ENCODE measurements around the gene FHAD1.
A peak's percentile ranks its signal among the peaks of the same experiment; 100 is the strongest.
"Not testable (repeated sequence)": the region's sequence is repeated elsewhere in the genome, so short reads cannot be mapped to it uniquely, and the experiment has no call there.

The FHAD1 gene

GRCh38 chr1:15412175-15412800, 165.3 kb downstream of the FHAD1 start:
- DNase-seq (ENCODE audit: extremely low read depth in 1 of 2, low read depth in 1 of 2) = peak in 1 of 2 donors; percentile 63

DNA sequence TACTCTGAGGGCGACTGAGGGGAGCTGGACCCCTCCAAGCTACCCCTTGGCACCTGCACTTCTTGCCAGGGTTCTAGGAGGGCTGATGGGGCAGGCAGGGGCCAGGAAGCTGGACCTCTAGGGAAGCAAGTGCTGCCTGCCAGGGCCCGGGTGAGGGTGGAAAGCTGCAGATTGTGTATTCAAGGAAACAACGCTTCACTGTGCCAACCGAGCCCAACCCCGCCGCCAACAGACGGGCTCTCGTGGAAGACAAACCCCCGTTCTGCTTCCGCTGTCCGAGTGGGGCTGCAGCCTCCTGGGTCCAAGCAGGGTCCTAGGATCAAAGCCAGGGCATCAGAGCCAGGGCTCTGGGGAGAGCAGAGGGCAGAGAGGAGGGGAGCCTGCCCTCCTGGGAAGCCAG, 165.8 kb downstream of the FHAD1 start:
- DNase-seq (ENCODE audit: extremely low read depth in 1 of 2, low read depth in 1 of 2) = no peak

GRCh38 chr1:15413563-15414444, 166.8 kb downstream of the FHAD1 start:
- DNase-seq (ENCODE audit: extremely low read depth in 1 of 2, low read depth in 1 of 2) = no peak

DNA sequence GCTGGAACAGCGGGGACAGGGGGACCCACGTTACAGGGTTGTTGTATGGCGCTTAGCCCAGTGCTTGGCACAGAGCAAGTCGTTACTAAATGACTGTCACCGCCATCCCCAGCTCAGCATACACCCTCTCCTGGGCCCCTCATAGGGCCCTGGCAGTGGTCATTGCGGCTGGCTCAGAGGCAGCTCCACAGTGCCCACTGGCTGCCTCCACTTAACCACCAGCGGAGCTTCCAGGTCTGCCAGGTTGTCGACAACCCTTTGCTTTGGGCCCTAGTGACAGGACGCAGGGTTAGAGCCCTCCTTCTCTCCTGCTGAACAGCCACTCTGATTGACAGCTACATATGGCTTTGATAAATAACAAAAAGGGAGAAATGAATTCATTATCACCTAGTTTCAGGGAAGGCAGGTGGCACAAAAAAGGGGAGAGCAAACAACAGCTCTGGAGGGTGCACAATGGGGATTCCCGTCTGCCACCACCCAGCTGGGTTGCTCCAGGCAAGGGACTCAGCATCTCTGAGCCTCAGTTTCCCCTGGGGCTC, 167.5 kb downstream of the FHAD1 start:
- DNase-seq (ENCODE audit: extremely low read depth in 1 of 2, low read depth in 1 of 2) = no peak

DNA sequence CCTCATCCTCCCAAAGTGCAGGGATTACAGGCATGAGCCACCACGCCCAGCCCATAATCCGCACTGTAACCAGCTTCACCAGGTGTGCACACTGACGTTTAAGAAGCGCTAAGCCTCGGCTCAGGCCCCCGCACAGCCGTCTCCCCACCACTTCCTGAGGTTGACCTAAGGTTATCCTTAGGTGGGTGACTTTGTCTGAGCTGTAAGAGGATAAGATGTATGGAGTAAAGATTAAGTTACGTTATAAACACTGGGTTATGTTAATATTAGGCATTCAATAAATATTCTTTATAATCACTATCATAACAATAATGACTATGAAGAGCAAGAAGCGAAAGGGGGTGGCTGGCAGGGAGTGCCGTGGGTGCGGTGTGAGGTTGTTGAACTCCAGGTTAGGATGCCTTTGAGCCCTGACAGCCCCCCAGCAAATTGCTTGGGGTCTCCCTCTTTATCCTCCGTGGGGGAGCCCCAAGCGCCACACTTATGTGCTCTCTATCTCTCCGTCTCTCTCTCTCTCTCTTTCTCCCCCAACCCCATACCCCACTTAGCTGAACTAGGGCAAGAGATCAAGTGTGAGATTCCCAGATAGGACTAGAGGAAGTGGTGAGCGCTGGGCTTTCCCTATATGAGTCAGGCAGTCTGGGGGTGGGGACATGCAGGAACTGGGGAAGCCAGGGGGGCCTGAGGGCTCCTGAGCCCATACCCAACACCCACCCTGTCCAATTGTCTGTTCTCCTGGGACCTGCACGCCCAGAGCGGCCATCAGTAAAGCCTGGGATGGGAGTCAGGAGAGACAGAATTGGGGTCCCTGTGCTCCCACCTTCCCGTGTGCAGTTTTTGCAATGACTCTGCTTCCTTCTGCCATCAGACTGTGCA, 170.3 kb downstream of the FHAD1 start:
- DNase-seq (ENCODE audit: extremely low read depth in 1 of 2, low read depth in 1 of 2) = peak in 1 of 2 donors; percentile 41

DNA sequence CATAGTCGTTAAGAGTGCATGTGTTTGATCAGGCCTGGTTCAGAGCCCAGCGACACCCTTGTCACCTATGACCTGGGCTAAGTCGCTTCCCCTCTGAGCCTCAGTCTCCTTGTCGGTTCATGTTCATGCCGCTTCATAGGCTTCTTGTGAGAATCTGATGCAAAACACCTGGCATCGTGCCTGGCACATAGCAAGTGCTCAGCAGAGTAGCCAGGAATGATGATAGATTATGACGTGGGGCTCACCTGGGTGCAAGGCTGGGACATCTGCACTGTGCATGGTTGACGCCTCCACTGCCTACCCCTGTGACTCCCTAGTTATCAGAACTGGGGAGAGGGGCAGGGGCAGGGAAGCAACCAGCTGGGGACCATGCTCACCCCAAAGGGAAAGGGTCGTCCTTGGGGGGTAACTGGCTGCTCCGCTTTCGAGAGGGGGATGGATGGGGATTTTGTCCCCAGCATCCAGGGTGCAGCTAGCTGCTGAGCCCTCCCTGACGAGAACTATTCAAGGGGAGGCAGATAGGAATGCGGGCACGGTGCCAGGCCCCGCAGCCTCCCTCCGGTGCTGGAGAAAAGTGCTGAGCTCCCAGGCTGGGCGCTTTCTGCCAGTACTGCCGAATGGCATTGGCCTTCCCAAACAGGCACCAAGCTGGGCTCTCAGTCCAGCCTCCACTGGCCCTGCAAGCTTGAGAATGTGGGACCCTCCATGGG, 171.9 kb downstream of the FHAD1 start:
- DNase-seq (ENCODE audit: extremely low read depth in 1 of 2, low read depth in 1 of 2) = no peak

GRCh38 chr1:15420853-15421465, 173.9 kb downstream of the FHAD1 start:
- no peak for DNase-seq (ENCODE audit: extremely low read depth in 1 of 2, low read depth in 1 of 2)

DNA sequence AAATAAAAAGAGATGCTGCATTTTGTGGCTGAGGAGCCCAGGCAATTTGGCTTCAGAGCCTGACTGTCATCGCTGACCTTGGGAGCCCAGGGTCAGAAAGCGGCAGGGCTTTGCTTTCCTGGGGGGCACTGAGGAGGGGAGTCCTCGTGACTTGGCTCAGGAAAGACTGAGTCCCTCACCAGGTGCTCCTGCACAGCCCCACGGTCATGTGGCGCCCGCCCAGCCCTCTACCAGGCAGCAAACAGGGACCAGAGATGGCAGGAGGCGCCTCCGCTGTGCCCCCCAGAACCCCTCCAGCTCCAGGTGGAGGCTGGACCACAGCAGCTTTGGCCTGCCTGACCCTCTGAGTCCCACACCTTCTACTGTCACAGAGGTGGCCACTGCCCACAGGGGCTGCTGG, 175.8 kb downstream of the FHAD1 start:
- no peak for DNase-seq (ENCODE audit: extremely low read depth in 1 of 2, low read depth in 1 of 2)

DNA sequence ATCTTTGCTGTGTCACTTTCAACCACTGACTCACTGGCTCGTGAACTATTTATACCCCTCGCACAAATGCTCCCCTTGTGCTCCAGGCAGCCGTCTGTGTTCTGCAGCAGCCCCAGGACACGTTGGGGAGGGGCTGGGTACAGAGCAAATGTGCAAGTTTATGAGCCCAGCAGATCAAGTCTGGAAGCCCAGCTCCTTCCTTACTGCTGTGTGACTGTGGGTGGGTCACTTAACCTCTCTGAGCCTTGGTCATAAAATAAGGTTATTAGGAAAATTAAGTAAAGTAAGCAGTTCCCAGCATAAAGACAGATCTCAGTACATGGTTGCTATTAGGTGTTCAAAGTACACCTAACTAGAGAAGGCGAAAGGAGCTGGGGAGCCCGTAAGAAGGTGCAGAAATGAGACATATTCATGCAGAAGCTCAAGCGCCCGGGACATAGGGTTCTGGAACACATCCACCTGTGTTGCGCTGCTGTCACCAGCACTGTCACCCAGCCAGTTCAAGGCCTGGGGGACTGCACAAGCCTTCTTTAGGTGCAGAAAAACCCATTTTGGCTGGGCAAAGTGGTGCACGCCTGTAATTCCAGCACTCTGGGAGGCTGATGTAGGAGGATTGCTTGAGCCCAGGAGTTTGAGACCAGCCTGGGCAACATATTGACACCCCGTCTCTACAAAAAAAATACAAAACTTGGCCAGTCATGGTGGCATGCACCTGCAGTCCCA, 176.5 kb downstream of the FHAD1 start:
- DNase-seq (ENCODE audit: extremely low read depth in 1 of 2, low read depth in 1 of 2) = no peak

DNA sequence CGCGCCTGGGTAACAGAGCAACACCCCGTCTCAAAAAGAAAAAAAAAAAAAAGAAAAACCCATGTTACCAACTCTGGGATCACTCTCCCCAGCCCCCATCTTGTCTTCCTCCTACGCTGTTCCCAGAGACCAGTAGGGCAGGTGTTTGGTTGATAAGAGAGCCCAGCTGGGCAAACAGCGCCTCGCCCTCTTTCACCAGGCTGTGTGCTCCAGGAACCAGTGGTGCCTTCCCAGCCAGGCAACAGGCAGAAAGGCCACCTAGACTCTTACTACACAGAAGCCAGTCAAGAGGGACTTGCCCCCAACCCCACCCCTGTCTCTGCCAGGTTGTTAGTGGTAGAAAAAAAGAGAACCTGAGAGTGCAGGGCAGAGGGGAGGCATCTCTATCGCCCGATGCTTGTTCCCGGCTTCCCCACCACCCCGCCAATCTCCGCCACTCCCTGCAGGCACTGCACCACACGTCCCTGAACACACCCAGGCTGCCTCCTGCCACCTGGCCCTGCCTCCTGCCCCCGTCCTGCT, 177.2 kb downstream of the FHAD1 start:
- no peak for DNase-seq (ENCODE audit: extremely low read depth in 1 of 2, low read depth in 1 of 2)

- no peak for DNase-seq (ENCODE audit: extremely low read depth in 1 of 2, low read depth in 1 of 2)
Observed at GRCh38 chr1:15424981-15425380, 178.0 kb downstream of the FHAD1 start.

- no peak for DNase-seq (ENCODE audit: extremely low read depth in 1 of 2, low read depth in 1 of 2)
Observed at GRCh38 chr1:15425521-15425920, 178.5 kb downstream of the FHAD1 start.

- no peak for DNase-seq (ENCODE audit: extremely low read depth in 1 of 2, low read depth in 1 of 2)
Observed at GRCh38 chr1:15425958-15426357, 178.9 kb downstream of the FHAD1 start.

- DNase-seq (ENCODE audit: extremely low read depth in 1 of 2, low read depth in 1 of 2) = no peak
Observed at GRCh38 chr1:15426492-15427279, 179.7 kb downstream of the FHAD1 start.

DNA sequence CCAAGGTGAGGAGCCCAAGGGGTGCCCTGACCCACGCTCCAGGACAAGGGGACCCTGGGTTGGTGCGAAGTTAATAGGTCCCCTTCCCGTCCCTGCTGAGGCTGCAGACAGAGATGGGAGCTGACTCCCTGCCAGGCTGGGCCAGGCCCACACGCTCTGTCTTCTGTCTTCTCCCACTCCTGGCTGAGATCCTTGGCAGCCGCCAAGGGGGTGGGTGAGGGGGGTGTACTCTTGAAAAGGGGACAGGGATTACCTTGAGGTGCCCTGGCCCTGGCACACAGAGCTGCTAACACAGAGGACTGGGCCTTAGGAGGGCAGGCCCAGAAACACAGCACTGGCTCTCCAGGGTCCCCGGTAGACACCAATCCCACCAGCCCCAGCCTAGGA, 180.2 kb downstream of the FHAD1 start:
- DNase-seq (ENCODE audit: extremely low read depth in 1 of 2, low read depth in 1 of 2) = no peak

DNA sequence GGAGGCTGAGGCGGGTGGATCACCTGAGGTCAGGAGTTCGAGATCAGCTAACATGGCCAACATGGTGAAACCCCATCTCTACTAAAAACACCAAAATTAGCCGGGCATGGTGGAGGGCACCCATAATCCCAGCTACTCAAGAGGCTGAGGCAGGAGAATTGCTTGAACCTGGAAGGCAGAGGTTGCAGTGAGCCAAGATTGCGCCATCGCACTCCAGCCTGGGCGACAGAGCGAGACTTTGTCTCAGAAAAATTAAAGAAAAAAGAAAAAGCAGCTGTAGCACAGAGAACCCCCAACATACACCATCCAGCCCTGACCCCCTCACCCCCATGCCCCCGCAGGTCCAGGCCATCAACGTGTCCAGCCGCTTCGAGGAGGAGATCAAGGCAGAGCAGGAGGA, 181.2 kb downstream of the FHAD1 start:
- not testable (repeated sequence) for DNase-seq (ENCODE audit: extremely low read depth in 1 of 2, low read depth in 1 of 2)

DNA sequence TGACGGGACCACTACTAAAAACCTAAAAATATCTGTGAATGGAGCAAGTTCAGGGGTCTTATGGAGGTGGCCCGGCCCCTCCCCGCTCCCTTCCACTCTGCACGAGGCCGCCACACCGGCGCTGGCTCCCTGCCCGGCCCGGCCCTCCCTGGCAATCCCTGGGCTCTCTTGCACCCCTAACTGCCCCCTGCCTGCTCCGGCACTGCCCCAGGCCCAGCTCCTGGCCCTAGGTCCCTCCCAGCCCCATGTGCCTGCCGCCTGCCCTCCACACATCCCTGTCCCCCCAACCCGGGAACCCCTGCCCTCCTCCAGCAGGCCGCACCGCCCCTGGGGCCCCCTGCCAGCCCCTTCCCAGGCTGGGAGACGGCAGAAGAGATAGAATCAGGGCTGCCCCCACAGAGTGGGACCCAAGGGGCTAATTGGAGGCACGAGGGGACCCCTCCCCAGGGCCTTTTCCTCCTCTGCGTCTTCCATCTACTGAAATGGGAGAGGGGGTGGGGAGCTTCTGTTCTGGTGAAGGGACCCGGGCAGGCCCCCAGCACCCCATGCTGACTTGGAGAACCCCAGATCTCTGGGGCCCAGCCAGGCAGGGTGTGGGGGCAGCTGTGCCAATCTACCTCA, 181.9 kb downstream of the FHAD1 start:
- no peak for DNase-seq (ENCODE audit: extremely low read depth in 1 of 2, low read depth in 1 of 2)

DNA sequence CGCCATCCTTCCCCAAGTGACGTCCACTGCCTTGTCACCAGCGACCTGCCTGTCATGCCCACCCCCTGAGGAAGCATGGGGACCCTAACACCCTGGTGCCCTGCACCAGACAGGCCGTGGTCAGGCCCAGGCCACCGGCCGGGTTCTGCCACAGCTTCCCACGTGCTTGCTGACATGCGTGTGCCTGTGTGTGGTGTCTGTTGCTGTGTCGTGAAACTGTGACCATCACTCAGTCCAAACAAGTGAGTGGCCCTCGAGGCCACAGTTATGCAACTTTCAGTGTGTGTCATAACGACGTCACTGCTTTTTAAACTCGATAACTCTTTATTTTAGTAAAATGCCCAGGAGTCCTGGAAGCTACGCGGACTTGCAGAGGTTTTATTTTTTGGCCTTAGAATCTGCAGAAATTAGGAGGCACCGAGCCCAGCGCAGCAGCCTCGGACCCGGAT, 182.7 kb downstream of the FHAD1 start:
- no peak for DNase-seq (ENCODE audit: extremely low read depth in 1 of 2, low read depth in 1 of 2)

Data from stimulated activated CD8-positive, alpha-beta memory T cell treated with anti-CD3 and anti-CD28 coated beads, Interleukin-7, amount 100 ng/mL, for 48 hours (primary cell).